GM12878 (cell line): Measurements from ENCODE around the gene REV3L. TPM values are rescaled to one million over a fixed set of nuclear protein-coding genes. Genes with fewer than 3 reads are reported as not detected.

Source experiments
- CUX1 ChIP-seq: IDR thresholded peaks from 2 replicates; pipeline ENCODE4 v1.6.1; 2012; ENCODE audit warnings: improper control_type of control experiment, low read depth, low read length; ENCODE audit not compliant: insufficient replicate concordance
- KAT2A ChIP-seq: conservative IDR thresholded peaks from 2 replicates; pipeline ENCODE4 v1.6.1; 2011; ENCODE audit warnings: low read depth, low read length; ENCODE audit not compliant: control insufficient read depth
- PRDM15 ChIP-seq: fragments of 450-650 bp; formaldehyde crosslinking; IDR thresholded peaks from 2 replicates; pipeline ENCODE4 v1.4.0; 2020; ENCODE audit warnings: mild to moderate bottlenecking, moderate library complexity
- SMC3 ChIP-seq: IDR thresholded peaks from 2 replicates; pipeline ENCODE4 v1.6.1; 2011; ENCODE audit warnings: low read length, improper control_type of control experiment, borderline replicate concordance
- SUPT20H ChIP-seq: IDR thresholded peaks from 2 replicates; pipeline ENCODE4 v1.6.1; 2011; ENCODE audit warnings: low read depth, mild to moderate bottlenecking, low read length, moderate library complexity, borderline replicate concordance; ENCODE audit not compliant: control insufficient read depth
- ZNF217 ChIP-seq: fragments of 450-650 bp; IDR thresholded peaks from 2 replicates; pipeline ENCODE4 v1.6.1; 2017; ENCODE audit warnings: antibody characterized with exemption, mild to moderate bottlenecking
- polyA plus RNA-seq, 11 experiments: library from polyadenylated mRNA; depleted of rRNA in 4 of 11; unstranded in 6 of 11; stranded (reverse) in 5 of 11; fragments of >200 nt; fragmentation: Nextera tagmentation in 4 of 11; fragmentation: Illumina TruSeq in 1 of 11; extraction: Ambion mirVana in 4 of 11; extraction: Trizol in 1 of 11; gene quantifications; 1 replicate in 1 of 11; 2 replicates in 10 of 11; pipeline versions ENCODE4 v1.2.1 to v1.2.3, GENCODE V29; 2011 to 2016; ENCODE audit warnings: inconsistent platforms in 2 of 11, missing spikeins in 2 of 11, low read depth in 1 of 11
- total RNA-seq, 4 experiments: library from RNA; depleted of rRNA in 3 of 4; stranded (reverse); fragments of >200 nt in 3 of 4; fragmentation: Illumina TruSeq in 1 of 4; extraction: Trizol in 1 of 4; gene quantifications; 2 replicates each; pipeline versions ENCODE4 v1.2.1 to v1.2.3, GENCODE V29; 2013 to 2021
- TF ChIP-seq, protein P1 (sequence below): fragments of 150-350 bp; IDR thresholded peaks from 2 replicates; pipeline ENCODE4 v1.6.1; 2014; ENCODE audit warnings: mild to moderate bottlenecking, low read depth, low read length

Gene REV3L
- total and polyA plus RNA-seq, 10 of the 15 experiments (the other 5 are each of a cell fraction or from before 2014, with no cell fraction given), result 7.6 to 33.6 (median 21.5) TPM

GRCh38 chr6:111354758-111355555, 128.1 kb downstream of the REV3L start (continued):
- TF ChIP-seq CUX1 (no peak), ZNF217 (no peak), KAT2A (no peak), SUPT20H (no peak), PRDM15 (CRISPR knock-in tag) (no peak), SMC3 (no peak)
- TF ChIP-seq, protein P1, sequence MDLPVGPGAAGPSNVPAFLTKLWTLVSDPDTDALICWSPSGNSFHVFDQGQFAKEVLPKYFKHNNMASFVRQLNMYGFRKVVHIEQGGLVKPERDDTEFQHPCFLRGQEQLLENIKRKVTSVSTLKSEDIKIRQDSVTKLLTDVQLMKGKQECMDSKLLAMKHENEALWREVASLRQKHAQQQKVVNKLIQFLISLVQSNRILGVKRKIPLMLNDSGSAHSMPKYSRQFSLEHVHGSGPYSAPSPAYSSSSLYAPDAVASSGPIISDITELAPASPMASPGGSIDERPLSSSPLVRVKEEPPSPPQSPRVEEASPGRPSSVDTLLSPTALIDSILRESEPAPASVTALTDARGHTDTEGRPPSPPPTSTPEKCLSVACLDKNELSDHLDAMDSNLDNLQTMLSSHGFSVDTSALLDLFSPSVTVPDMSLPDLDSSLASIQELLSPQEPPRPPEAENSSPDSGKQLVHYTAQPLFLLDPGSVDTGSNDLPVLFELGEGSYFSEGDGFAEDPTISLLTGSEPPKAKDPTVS, result no peak
